GM12865 (cell line): Measurements from ENCODE around the gene BSN.

Experiments used
- DNase-seq: peaks from one replicate; pipeline ENCODE4 v3.0.0; 2010; ENCODE audit warnings: low read depth
- H3K4me3 ChIP-seq: 2 replicates; pipeline ENCODE4 v1.5.1; 2011; ENCODE audit warnings: mild to moderate bottlenecking, low read depth, low read length, control low read depth
- TF ChIP-seq, protein P1 (sequence below): IDR thresholded peaks from 2 replicates; pipeline ENCODE4 v1.5.1; 2011; ENCODE audit warnings: low read length, control low read depth, low read depth, inconsistent platforms; ENCODE audit not compliant: insufficient read depth; ENCODE audit errors: missing control alignments

Gene BSN

DNA sequence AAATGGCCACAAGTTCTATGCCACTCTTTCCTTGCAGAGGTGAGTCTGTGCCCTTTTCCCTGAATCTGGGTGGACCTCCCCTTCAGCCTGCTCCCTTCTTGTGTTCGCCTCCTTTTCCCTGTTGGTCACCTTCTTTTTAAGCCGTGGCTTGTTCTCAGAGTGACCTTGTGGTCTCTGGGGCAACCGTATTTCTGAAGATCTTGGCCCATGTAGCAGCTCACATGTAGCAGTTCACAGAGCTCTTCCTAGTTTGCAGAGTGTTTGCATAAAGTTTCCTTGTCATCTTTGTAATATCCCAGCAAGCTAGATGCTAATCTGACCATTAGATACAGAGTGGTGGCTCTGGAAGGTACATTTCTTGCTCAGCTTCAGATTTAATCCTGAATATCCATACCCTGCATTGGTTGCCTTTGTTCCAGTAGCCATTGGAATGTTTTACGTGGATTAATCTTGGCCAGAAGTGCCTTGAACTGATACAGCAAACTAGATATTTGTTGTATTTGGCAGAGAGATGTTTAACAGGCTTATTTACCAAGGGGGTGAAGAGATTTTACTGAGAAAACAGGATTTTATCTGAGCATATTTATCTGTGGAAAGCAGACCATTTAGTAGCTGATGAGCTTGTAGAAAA is 40.7 kb upstream of the BSN start:
- TF ChIP-seq, protein P1, sequence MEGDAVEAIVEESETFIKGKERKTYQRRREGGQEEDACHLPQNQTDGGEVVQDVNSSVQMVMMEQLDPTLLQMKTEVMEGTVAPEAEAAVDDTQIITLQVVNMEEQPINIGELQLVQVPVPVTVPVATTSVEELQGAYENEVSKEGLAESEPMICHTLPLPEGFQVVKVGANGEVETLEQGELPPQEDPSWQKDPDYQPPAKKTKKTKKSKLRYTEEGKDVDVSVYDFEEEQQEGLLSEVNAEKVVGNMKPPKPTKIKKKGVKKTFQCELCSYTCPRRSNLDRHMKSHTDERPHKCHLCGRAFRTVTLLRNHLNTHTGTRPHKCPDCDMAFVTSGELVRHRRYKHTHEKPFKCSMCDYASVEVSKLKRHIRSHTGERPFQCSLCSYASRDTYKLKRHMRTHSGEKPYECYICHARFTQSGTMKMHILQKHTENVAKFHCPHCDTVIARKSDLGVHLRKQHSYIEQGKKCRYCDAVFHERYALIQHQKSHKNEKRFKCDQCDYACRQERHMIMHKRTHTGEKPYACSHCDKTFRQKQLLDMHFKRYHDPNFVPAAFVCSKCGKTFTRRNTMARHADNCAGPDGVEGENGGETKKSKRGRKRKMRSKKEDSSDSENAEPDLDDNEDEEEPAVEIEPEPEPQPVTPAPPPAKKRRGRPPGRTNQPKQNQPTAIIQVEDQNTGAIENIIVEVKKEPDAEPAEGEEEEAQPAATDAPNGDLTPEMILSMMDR, result no peak
- H3K4me3 ChIP-seq, result no peak overlapping the region
- no peak for DNase-seq

DNA sequence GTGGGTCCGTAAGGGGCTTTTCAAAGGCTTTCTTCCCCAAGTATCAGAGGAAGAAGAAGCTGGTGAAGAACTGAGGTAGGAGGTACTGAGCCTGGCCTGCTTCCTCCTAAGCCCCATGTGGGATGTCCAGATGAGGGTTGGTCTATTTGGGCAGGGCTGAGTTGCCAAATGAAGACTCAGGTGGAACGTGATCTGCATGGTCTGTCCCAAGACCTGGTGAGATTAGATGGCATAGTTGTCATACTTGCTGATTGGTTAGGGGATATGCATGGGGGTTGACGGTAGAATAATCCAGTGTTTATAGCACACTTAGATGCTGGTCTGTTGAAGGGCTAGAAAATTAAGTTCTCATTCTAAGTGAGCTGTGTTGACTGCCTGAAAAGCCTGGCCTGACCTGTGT is 36.3 kb upstream of the BSN start:
- H3K4me3 ChIP-seq, result no peak overlapping the region
- no peak for DNase-seq
- TF ChIP-seq, protein P1, result no peak

DNA sequence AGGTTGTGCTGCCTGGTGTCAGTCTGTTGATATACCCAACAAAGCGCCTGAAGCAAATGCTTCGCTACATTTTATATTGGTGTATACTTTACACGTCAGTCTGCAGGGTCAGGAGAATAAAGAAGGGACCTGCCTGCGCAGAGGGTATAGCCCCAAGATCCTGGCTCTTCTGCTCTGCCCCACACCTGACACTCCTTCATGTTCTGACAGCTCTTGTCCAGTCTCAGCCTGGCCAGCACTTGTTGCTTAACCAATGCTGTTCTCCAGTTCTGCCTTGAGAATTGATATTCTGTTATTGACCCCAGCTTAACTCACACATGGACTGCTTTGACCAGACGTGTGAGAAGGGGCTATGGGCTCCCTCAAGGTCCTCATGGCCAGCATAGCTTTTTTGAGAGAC is 35.8 kb upstream of the BSN start:
- no peak overlapping the region for H3K4me3 ChIP-seq
- no peak for DNase-seq
- TF ChIP-seq, protein P1, result no peak

DNA sequence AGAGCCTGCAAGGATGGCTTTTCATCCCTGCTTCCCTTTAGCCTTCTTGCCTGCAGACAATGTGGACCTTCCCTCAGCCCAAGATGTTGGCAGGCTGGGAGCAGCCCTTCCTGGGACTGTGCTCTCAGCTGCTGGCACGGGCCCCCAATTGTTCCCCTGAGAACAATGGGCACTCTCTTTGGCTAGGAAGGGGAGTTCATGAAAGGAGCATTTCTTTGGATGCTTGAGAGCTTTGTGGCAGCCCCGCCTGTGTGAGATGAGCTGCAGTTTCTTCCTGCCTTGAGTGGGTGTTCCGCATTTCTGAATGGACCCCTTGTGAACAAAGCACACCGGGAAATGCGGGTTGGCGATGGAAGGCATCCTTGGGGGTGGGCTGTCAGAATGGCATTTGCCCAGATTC is 35.0 kb upstream of the BSN start:
- H3K4me3 ChIP-seq, result no peak overlapping the region
- DNase-seq, result no peak
- TF ChIP-seq, protein P1, result no peak

DNA sequence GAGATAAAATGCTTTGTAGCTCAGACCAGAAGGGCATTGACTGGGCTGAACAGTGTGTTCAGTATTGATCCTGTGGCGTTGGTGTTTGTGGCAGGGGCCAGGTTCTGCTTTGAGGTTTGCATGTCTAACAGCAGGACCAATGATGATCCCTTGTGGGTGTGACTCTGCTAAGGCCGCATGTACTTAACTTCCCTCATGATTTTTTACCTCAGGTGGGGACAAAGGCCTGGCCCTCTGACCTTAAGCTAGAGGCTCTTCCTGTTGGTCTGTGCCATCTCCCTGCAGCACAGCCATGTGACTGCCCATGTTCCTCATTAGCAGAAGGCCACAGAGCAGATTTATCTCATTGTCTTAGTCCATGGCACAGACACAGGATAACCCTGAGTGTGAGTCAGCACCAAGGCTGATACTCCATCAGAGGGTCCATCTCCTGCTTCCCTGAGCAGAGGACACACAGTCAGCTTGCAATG is 34.3 kb upstream of the BSN start:
- TF ChIP-seq, protein P1, result no peak
- H3K4me3 ChIP-seq, result no peak overlapping the region
- no peak for DNase-seq

DNA sequence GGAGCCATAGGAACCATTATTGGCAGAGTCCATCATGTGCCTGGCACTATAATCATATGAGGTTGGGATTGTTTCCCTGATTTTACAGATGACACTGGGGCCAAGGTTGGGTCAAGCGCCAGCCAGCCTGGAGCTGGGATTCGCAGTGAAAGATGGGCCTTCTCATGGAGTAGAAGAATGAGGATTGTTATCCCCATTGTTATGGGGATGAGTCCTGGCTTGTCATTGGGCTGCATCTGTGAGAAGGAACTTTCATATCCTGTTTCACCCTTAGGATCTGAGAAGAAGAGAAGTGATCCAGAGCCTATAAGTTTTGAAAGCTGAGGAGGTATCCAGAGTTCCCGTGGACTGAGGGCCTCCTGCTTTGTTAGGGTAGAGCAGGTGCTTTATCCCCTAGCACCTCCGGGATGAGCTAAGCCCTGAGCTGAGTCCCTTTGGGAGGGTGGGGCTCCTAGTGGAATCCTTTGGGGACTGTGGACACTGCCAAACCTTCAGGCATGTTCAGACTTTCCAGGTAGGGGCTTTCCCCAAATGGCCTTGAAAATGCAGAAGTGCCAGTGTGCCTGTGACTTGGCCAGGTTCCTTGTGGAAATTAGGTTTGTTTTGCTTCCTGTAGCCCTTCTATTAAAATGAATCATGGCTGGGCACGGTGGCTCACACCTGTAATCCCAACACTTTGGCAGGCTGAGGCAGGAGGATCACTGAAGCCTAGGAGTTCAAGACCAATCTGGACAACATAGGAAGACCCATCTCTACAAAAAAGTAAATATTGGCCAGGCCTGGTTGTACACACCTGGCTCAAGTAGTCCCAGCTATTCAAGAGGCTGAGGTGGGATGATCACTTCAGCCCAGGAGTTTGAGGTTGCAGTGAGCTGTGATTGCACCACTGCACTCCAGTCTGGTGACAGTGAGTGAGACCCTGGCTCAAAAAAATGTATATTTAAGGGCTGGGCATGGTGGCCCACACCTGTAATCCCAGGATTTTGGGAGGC is 30.2 kb upstream of the BSN start:
- no peak for DNase-seq
- TF ChIP-seq, protein P1, result no peak

More for the DNA sequence above, 30.2 kb upstream of the BSN start:
- H3K4me3 ChIP-seq, result no peak overlapping the region
